Thoracic aorta (tissue), 2 donors: ENCODE results near the gene TNIK. TPM values are rescaled to one million over a fixed set of nuclear protein-coding genes. Genes with fewer than 3 reads are reported as not detected.

ENCODE experiments used
- ATAC-seq: fragments of 150-250 bp; one replicate; pipeline ENCODE4 v1.8.0; 2017; ENCODE audit warnings: low read depth; ENCODE audit not compliant: insufficient number of reproducible peaks, low FRiP score
- DNase-seq: peaks from one replicate; pipeline ENCODE4 v3.0.0-alpha.2; 2020; ENCODE audit warnings: low spot score
- H3K27ac ChIP-seq, 2 donors: fragments of 200-600 bp; sonication (generic); 1 replicate in 1 of 2; 2 replicates in 1 of 2; pipeline ENCODE4 v1.5.1; 2016; ENCODE audit warnings: mild to moderate bottlenecking in 2 of 2, moderate library complexity in 2 of 2
- H3K27me3 ChIP-seq: fragments of 200-600 bp; sonication (generic); replicated peaks from 2 replicates; pipeline ENCODE4 v1.6.0; 2016; ENCODE audit warnings: mild to moderate bottlenecking; ENCODE audit not compliant: insufficient read depth
- H3K36me3 ChIP-seq: fragments of 200-600 bp; sonication (generic); one replicate; pipeline ENCODE4 v1.5.1; 2016
- H3K4me1 ChIP-seq, 2 donors: fragments of 200-600 bp; sonication (generic); 1 replicate in 1 of 2; 2 replicates in 1 of 2; pipeline versions ENCODE4 v1.5.1 to v1.6.0; 2016; ENCODE audit warnings: low read depth in 2 of 2, mild to moderate bottlenecking in 1 of 2; ENCODE audit not compliant: control insufficient read depth in 1 of 2
- H3K4me3 ChIP-seq: fragments of 200-600 bp; sonication (generic); 2 replicates; pipeline ENCODE4 v1.5.1; 2016; ENCODE audit warnings: mild to moderate bottlenecking
- H3K9me3 ChIP-seq: fragments of 200-600 bp; sonication (generic); 2 replicates; pipeline ENCODE4 v1.5.1; 2016
- CTCF ChIP-seq: fragments of 200-600 bp; sonication (generic); IDR thresholded peaks from one replicate; pipeline ENCODE4 v1.5.1; 2019; ENCODE audit warnings: antibody characterized with exemption
- total RNA-seq, 2 donors: library from RNA; depleted of rRNA; stranded (reverse); fragments of >200 nt; gene quantifications; one replicate each; pipeline versions ENCODE4 v1.1.0 to v1.2.3, GENCODE V29; 2016

TNIK gene
- total RNA-seq, 2 donors from 2014 or later, result 18.3 to 21.7 TPM

GRCh38 chr3:171155122-171155700 is 305.0 kb downstream of the TNIK start:
- no peak for ATAC-seq
- TF ChIP-seq CTCF, result no peak
- no peaks in the 10 kb centered on the region for H3K9me3 ChIP-seq
- no peak overlapping the region for H3K27ac ChIP-seq
- no peak for DNase-seq
- no peaks in the 10 kb centered on the region for H3K4me1 ChIP-seq
- H3K36me3 ChIP-seq, result no peaks in the 10 kb centered on the region
- no peak overlapping the region for H3K4me3 ChIP-seq
- no peaks in the 10 kb centered on the region for H3K27me3 ChIP-seq

- Histone ChIP-seq H3K36me3 (no peaks in the 10 kb centered on the region), H3K9me3 (no peaks in the 10 kb centered on the region), H3K27ac (no peak overlapping the region), H3K4me1 (no peaks in the 10 kb centered on the region), H3K27me3 (no peaks in the 10 kb centered on the region), H3K4me3 (no peak overlapping the region)
- ATAC-seq, result no peak
- no peak for TF ChIP-seq CTCF
- no peak for DNase-seq
These were observed 309.3 kb downstream of the TNIK start for GRCh38 chr3:171150945-171151344.

- H3K27me3 ChIP-seq, result no peaks in the 10 kb centered on the region
- ATAC-seq (no peak), DNase-seq (no peak)
- H3K9me3 ChIP-seq, result no peaks in the 10 kb centered on the region
- H3K36me3 ChIP-seq, result no peaks in the 10 kb centered on the region
- H3K4me3 ChIP-seq, result no peak overlapping the region
- no peak overlapping the region for H3K27ac ChIP-seq
- H3K4me1 ChIP-seq, result no peaks in the 10 kb centered on the region
- no peak for TF ChIP-seq CTCF
These were observed 310.6 kb downstream of the TNIK start for GRCh38 chr3:171149526-171150116.

GRCh38 chr3:171145798-171146197 is 314.4 kb downstream of the TNIK start:
- no peak for DNase-seq
- H3K27me3 ChIP-seq, result no peaks in the 10 kb centered on the region
- no peaks in the 10 kb centered on the region for H3K36me3 ChIP-seq
- H3K4me1 ChIP-seq, result no peaks in the 10 kb centered on the region
- no peaks in the 10 kb centered on the region for H3K9me3 ChIP-seq
- H3K27ac ChIP-seq, result no peak overlapping the region
- ATAC-seq, result no peak
- TF ChIP-seq CTCF, result no peak
- no peak overlapping the region for H3K4me3 ChIP-seq

GRCh38 chr3:171142985-171143384 is 317.2 kb downstream of the TNIK start:
- no peak for DNase-seq
- Histone ChIP-seq H3K9me3 (no peaks in the 10 kb centered on the region), H3K27me3 (no peaks in the 10 kb centered on the region), H3K27ac (no peak overlapping the region), H3K4me3 (no peak overlapping the region), H3K4me1 (no peaks in the 10 kb centered on the region), H3K36me3 (no peaks in the 10 kb centered on the region)
- no peak for ATAC-seq
- TF ChIP-seq CTCF, result no peak
